D341Med (cell line): ENCODE measurements around the gene DCST2.

Experiments
- DNase-seq: peaks from one replicate; pipeline ENCODE4 v3.0.0; 2012; ENCODE audit warnings: low spot score

DCST2 gene

DNA sequence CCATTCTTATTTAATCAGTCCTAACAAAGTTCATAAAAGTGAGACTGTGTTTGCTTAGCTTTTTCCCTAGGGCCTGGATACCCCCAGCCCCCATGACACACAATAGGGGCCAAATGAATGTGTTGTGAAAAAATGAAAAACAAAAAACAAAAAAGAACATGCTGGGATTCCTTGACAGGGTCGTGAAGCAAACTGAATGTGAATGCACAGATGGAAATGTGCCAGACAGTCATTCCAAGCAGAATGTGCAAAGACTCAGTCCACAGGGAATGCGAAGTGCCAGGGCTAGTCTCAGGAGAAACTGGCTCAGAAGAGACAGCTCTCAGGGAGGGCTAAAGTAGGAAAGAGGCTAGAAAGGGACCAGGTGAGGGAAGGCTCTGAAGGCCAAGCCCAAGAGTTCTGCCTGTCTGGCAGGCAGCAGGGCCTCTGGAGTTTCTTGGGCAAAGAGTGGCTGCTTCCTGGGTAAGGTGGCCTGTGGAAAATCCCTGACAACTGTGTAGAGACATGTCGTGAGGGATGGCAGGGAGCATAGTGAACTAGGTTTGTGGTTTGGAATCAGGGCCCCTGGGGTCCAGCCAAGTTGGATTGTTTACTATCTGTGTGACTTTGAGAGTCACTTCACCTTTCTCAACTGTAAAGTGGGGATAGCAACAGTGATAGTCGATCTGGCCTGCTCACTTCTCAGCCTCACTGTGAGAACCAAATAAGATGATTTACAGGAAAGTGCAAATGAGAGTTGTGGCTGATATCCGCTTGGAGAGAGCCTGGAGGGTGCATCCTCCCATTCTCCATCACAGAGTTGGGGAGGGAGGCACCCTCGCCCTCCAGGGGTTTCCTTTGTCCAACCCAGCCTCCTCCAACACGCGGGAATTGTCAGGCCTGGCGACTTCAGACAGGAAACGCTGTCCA lies 16.3 kb upstream of the DCST2 start:
- DNase-seq, result no peak

- no peak for DNase-seq
Measured at GRCh38 chr1:155048449-155049334, 15.1 kb upstream of the DCST2 start.

DNA sequence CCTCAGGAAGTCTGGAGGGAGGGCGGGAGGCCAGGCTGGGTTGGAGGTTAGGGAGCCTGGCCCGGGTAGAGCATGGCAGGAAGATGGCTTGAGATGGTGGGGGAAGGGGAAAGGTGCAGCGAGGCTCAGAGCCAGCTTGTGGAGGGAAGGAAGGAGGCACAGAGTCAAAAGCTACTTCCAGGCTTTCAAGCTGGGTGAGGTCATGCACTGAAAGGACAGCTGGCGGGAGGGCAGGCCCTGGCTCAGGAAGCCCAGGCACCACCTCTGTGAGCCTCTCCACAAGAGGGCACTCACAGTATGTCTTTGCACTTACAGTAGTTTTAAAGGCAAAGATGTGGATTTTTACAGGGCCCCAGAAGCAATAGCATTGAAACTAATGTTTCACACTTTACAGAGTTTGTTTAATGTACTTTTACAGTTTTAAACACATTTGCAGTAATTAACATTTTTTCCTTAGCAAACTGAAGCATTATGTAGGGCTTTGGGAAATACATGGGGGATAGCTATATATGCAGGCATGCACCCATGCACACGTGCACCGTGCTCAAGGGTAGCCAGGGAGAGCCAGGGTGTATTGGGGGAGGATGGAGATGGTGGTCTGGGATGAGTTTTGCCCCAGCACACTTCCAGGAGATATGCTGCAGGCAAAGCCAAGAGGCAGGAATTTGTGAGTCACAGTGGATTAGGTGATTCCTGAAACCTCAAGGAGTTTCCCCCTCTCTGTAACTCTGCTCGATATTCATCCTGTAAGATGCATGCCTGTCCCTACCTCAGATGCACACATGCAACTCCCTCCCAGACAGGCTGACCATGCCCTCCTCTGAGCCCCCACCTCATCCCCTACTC lies 11.5 kb upstream of the DCST2 start:
- DNase-seq, result peak; percentile 88

DNA sequence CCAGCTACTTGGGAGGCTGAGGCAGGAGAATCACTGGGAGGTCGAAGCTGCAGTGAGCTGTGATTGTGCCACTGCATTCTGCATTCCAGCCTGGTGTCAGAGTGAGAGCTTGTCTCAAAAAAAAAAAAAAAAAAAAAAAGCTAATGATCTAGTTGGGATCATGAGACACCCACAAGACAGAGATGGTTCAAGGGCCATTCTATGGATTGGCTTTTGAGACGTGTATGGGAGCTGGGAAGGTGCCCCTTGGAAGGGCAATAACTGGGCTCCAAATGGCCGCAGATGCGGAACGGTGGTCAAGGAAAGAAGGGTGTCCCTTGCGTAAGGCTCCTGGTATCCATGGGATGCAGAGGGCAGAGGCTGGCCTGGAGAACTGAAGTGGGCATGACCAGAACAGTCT lies 10.8 kb upstream of the DCST2 start:
- DNase-seq, result no peak

- DNase-seq, result no peak
Measured at GRCh38 chr1:155043793-155044192, 10.2 kb upstream of the DCST2 start.

- DNase-seq, result no peak
Measured at GRCh38 chr1:155043301-155043702, 9.7 kb upstream of the DCST2 start.

- no peak for DNase-seq
Measured at GRCh38 chr1:155042789-155043188, 9.2 kb upstream of the DCST2 start.

GRCh38 chr1:155040358-155041093 lies 6.9 kb upstream of the DCST2 start:
- DNase-seq, result no peak

DNA sequence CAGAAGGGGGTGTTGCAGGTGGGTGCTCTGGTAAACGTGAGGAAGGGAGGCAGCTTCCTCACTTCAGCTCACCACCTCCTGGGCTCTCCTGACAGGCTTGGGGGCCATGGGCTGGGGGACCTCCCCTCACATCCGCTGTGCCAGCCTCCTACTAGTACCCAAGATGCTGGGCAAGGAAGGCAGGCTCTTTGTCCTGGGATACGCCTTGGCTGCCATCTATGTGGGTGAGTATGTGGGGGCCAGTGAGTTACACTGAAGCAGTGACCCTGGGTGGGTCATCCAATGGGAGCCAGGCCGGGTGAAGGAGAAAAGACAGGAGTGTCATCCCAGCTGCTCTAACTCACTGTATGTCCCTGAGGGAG lies 5.7 kb upstream of the DCST2 start:
- DNase-seq, result no peak

- no peak for DNase-seq
Measured at GRCh38 chr1:155038602-155039307, 5.2 kb upstream of the DCST2 start.

DNA sequence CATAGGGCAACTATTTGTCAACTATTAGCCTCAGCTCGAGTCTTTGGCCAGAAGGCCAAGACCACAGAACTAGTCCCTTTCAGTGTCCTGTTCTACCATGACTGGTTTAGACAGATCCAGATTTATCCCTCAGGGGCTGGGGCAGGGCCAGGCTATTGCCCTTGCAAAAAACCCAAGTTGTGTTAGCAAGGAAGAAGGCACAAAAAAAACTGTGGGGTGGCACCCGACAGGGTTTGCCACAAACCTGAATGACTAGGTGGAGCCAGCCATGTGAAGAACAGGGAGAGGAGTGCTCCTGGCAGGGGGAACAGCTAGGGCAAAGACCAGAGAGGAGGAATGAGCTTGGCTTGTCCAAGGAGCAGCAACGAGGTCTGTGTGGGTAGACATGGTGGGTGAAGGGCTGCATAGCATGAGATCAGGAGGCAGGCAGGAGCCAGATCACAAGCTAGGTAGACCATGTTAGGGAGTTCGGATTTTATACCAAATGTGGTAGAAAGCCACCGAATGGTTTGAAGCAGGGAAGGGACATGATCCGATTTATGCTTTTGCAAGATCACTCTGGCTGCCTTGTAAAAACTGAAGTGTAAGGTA lies 4.4 kb upstream of the DCST2 start:
- DNase-seq, result no peak

DNA sequence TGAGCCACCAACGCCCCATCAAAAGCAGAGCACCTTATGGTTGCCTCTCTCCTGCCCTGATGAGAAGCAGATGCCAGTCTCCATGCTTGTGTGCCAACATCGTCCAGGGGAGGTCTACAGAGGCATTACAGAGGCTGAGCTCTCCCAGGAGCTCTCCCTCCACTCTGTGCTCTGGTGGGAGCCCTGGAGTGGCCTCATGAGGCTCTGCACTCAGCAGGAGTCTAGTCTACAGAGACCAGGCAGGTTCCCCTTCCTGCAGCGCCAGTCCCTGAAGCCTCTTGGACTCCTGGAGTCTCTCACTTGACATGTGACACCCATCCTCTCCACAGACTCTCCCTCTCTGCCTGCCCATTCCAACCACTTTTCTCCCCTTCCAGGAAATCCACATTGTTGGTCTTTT lies 3.5 kb upstream of the DCST2 start:
- DNase-seq, result no peak

- no peak for DNase-seq
Measured at GRCh38 chr1:155035936-155036335, 2.4 kb upstream of the DCST2 start.

DNA sequence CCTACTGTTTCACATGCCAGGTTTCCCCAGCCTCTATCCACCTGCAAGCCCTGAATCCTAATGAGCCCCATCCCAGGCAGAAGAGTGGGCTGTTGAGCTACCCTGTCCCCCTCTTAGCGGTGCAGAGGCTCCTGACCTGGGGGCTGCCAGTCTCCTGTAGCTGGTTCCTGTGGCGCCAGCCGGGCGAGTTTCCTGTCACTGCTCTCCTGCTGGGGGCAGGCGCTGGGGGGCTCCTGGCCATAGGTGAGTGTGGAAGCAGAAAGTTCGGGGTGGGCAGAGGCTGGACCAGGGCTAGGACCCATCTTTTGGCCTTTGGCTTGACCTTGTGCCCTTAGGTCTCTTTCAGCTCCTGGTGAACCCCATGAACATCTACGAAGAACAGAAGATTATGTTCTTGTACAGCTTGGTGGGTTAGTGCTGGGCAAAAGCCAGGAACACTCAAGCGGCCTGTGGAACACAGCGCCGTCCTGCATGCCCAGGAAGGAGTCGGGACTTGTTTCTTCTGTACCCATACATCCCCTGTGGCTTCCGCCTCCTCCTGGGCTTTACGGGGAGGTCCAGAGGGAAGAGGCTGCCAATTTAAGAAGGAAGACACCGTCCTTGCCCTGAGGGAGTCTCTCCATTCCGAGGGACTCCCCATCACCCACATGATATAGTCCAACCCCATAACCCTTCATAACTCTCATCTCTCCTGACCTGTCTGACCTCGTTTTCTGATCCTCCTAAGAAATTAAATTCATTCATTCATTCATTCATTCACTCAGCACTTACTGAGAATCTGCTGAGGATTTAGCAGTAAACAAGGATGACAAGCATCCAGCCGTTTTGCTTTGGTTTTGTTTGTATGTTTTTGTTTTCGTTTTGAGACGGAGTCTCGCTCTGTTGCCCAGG lies 982 bp upstream of the DCST2 start:
- no peak for DNase-seq

GRCh38 chr1:155032886-155033285 lies 695 bp downstream of the DCST2 start:
- no peak for DNase-seq

DNA sequence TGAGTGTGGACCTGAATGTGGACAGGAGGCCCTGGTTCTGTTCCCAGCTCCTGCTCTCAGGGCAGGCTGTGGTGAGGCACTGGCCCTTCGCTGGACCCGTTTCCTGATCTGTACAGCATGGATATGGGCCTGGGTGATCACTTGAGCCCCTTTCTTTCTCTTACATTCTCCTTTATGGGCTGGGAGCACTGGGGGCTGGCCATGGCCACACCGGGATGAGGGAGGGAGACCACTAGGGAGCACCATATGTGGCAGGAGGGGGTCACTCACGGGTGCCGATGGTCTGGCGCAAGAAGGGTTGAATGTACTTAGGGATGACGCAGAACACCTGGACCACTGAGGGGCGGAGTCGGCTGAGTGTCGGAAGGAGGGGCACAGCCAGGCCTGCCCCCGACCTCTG lies 2.7 kb downstream of the DCST2 start:
- no peak for DNase-seq

DNA sequence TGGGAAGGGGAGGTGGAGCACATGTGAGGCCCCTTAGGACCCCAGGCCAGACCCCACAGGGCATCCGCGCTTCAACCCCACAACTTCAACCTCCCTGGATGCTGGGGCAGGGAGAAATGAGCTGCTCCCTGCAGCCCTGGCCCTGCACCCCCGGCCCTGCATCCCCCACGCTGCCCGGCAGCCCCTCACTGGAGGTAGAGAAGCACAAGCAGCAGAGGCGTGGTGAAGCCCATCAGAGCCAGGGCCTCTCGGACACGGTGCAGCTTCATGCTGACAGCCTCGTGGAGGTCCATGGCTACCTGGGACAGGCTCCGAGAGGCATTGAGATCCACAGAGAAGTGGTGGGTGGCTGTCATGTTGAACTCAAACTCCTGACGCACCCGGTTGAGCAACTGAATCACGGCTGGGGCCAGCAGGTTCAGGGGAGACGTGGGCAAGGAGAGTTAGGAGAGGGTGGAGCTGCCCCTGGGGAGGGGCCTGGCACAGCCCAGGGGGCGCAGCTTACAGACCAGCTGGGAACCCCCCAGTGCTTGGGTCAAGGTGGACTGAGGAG lies 3.3 kb downstream of the DCST2 start:
- no peak for DNase-seq

DNA sequence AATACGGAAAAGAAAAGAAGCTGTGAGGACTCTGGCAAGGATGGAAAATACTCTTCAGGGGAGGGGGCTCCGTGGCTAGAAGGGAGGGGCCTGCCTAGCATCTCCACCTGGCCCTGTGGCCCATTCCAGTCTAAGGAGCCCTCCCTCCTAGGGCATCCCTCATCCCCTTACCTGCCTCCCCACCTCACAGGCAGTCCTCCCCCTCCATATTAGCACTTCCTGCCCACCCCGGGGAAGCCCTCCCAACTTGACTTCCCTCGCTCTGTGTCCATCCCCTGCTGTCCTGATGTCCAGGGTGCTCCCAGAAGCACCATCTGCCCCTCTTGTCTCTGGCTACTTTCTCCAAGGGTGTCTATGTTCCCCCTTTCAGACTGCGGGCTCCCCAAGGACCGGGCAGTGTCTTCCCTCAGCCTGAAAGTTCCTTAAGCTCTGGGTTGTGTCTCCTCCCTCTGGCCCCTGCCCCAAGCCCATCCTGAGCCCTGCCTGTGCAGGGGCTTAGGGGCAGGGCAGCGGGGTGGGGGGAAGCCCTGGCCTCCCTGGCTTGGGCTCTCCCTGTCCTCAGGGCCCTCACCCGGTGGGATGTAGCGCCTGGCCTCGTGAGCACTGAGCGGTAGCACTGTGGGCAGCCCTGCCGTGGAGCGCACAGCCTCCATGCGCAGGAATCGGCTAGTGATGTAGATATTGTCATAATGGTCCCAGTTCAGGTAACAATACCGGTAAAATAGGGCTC lies 3.9 kb downstream of the DCST2 start:
- DNase-seq, result no peak
